ENCODE measurements around the gene FAM50A.

GRCh38 chrX:154428176-154429171 is 15.5 kb upstream of the FAM50A start, which contains the start of gene ATP6AP1:
- TF ChIP-seq EP300 (IDR thresholded peaks at IDR 0.05), result no peak
- TF ChIP-seq CTCF (IDR thresholded peaks at IDR 0.05), result no peak

Data from esophagus muscularis mucosa (tissue), 3 donors.